GM19467 (cell line): ENCODE data around the gene MOSPD2.
A peak's percentile ranks its signal among the peaks of the same experiment; 100 is the strongest.

Experiments
- ATAC-seq: cut with Tn5 transposase; IDR thresholded peaks from one replicate; pipeline ENCODE4 v1.9.1; 2021; ENCODE audit warnings: mild to moderate bottlenecking, moderate library complexity; ENCODE audit not compliant: unreplicated experiment

The MOSPD2 gene

GRCh38 chrX:14872851-14873675 lies at the start of gene MOSPD2, which contains the start of gene FANCB:
TSS of gene MOSPD2 (plus strand) at chrX:14873421. CDS start at chrX:14873529, 108 bp downstream.
TSS of gene FANCB (minus strand) at chrX:14873069. CDS start at chrX:14865510, 7,559 bp downstream.
- peak; percentile 95 for ATAC-seq

- no peak for ATAC-seq
These were observed 47.4 kb upstream of the MOSPD2 start for GRCh38 chrX:14825851-14826250.

DNA sequence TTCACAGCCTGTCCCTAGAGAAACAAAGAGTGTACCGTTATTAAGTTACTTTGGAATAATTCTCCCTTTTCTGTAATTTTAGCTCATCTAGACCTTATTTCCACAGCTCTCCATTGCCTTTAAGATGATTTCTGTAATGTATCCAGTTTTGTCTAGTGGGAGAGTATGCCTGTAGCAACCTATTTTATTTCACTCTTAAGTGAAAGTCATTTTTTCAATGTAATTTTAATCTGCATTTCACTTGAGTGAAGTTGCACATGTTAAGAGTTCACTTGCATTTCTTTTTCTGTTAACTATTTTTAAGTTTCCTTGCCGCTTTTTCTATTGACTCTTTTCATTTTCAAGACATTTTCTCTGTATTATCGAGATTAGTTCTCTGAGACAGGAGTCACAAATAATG lies 46.9 kb upstream of the MOSPD2 start:
- no peak for ATAC-seq

DNA sequence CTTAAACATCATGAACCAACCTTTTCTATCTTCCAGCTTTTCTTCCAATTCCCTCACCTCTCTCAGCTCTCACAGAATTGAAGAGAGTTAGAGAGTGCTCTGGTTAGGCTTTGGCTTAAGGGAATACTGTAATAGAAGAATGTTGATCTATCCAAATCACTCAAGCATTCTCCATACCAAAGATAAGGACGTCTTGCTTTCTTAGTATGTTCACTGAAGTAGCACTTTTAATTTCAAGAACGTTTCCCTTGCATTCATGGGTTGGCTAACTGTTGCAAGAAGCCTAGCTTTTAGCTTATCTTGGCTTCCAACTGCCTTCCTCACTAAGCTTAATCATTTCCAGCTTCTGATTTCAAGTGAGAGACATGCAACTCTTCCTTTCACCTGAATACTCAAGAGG lies 43.6 kb upstream of the MOSPD2 start:
- no peak for ATAC-seq

- ATAC-seq: no peak
These were observed 41.1 kb upstream of the MOSPD2 start for GRCh38 chrX:14832151-14832550.

DNA sequence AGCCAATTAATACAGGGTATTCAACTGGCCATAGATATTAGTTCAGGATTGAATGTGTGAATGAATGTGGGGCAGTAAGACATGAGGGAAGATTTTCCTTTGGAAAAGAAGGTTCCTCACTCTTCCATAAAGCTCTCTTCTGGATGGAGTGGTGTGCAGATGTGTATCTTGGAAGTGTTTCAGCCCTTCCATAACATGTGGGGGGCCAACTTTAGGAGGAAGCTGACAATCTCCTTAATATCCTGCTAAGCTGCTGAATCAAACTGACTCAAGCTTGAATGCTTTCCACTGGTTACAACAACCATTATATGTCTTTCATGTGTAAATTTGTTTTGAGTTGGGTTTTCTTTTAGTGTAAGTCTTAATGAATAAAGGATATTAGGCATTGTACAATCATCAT lies 40.6 kb upstream of the MOSPD2 start:
- no peak for ATAC-seq

GRCh38 chrX:14837155-14837554 lies 36.1 kb upstream of the MOSPD2 start:
- ATAC-seq: no peak

DNA sequence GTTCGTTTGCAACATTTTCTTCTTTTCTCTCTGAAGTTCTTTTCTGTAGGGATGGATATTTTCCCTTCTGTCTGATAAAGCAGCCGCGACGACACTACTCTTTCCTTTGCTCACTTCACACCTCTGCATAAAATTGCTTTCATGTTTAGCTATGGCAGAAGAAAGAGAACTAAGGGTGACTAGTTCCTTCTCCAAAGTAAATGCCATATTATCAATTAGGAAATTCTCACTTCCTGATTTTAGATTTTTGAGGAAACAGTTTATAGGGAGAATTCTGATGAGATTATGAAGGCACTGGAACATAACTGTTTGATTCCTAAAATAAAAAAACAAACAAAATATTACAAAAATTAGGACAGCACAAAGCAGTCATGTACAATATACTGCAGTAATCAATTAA lies 29.6 kb upstream of the MOSPD2 start:
- no peak for ATAC-seq

GRCh38 chrX:14851526-14851925 lies 21.7 kb upstream of the MOSPD2 start:
- ATAC-seq: no peak

DNA sequence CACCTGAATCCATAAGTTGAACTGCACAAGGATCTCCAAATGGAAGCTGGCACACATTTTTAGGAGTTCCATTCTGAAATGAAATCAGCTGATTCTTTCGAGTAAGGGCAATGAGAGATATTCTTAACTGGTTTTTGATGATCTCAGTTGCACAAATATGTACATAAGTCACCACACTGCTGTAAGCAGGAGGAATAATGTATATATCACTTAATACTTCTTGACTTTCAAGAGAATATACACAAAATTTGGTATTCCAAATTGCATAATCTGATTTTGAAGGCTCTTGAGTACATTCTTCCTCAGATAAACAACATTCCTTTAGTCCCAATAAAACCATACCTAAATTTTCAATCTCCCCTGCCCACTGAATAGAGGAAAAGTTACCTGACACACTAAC lies 8.6 kb upstream of the MOSPD2 start:
- no peak for ATAC-seq

GRCh38 chrX:14865201-14865600 lies 8.0 kb upstream of the MOSPD2 start:
- ATAC-seq: no peak

- ATAC-seq: no peak
These were observed 1.5 kb upstream of the MOSPD2 start for GRCh38 chrX:14871767-14872166.

DNA sequence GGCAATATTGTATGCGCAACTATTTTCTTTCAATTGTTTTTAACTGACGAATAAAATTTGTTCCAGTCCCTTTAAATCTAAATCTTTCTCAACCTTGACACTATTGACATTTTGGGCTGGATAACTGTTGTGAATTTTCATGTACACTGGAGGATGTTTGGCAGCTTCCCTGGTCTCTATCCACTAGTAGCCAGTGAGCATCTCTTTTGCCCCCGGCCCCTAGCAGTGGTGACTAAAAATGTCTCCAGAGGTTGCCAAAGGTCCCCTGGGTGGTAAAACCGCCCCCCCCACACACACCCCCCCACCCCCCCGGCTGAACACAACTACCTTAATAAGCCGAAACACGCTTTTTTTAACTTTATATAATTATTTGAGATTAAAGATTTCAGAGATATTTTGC lies 866 bp upstream of the MOSPD2 start:
- ATAC-seq: no peak

GRCh38 chrX:14873676-14874049 lies 442 bp downstream of the MOSPD2 start:
- ATAC-seq: no peak

DNA sequence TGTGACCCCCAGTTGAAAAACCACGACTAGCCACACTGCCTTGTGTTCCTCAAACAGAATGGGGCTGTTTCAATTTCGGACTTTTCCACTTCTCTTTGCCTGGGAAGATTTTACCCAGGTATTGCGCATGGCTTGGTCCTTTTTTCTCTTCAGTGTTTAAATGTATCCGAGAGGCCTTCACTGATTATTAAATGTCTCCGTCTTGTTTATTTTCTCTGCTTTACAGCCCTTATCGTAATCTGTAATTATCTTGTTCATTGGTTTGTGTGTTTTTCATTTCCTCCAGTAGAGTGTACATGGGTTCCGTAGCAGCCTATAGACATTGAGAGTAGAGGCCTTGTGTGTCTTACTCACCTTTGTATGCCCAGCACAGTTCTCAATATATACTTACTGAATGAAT lies 2.4 kb downstream of the MOSPD2 start:
- ATAC-seq: no peak

GRCh38 chrX:14883826-14884225 lies 10.6 kb downstream of the MOSPD2 start:
- ATAC-seq: no peak

DNA sequence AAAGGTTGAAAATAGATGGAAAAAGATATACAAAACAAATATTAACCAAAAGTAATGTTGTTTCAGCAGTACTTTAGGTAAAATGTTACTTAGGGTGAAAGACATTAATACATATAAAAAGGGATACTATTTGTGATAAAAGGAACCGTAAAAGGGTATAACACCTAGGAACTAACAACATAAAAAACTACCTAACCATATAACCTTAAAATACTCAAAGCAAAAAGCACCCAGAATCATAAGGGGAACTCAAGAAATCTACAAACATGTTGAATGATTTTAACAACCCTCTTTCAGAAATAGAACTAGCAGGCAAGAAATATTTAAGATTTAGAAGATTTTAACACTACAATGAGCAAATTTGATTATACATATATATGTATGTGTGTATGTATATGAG lies 11.5 kb downstream of the MOSPD2 start:
- no peak for ATAC-seq

DNA sequence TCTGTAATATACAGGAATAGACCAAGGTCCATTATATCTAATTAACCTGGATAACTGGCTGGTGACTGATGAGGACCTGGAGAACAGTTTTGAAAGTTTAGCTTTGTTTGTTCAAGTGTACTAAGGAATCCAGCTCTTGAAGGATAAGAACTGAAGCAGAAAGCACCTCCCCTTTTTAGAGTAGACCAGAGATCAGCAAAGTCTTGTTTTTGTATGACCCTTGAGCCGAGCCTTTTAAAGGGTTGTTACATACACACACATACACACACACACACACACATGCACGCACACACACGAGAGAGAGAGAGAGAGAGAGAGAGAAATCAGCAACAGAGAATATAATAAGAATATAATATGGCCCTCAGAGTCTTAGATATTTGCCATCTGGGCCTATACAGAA lies 13.0 kb downstream of the MOSPD2 start:
- ATAC-seq: no peak

DNA sequence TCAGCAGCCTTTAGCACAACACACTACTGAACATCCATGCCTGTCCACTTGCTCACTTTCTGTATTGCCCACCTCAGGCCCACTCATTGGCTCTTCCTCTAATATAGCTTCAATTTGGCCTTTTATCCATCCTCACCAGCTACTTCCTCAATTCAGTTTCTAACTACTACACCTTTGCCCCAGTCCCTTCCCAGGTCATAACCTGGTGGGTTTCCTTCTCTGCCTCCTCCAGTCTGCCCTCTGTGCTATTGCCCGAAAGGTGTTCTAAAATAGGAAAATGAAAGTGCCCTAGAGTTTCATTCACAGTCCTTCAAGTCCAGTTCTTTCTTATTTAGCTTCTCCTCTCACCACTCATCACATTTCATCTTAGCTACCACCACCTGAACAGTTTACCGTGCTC lies 23.1 kb downstream of the MOSPD2 start:
- ATAC-seq: no peak

GRCh38 chrX:14897042-14897441 lies 23.8 kb downstream of the MOSPD2 start:
- ATAC-seq: no peak

DNA sequence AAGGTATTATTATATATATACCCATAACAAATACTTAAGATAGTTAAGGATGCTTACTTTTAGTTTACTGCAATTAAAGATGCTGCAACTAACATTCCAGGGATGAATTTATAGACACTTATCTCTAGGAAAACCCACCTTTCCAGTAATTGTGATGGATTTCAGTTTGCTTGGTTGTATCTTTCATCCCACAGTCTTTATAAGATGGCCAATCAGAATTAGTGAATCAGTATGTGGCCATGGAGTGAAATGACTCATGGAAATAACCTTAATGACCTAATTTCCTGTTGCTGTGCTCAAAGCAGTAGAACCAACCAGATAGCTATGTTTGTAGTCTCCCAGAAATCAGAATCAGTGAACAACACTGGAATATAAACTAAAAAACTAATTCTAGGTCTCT lies 26.4 kb downstream of the MOSPD2 start:
- peak; percentile 51 for ATAC-seq

- no peak for ATAC-seq
These were observed 29.3 kb downstream of the MOSPD2 start for GRCh38 chrX:14902537-14902936.

DNA sequence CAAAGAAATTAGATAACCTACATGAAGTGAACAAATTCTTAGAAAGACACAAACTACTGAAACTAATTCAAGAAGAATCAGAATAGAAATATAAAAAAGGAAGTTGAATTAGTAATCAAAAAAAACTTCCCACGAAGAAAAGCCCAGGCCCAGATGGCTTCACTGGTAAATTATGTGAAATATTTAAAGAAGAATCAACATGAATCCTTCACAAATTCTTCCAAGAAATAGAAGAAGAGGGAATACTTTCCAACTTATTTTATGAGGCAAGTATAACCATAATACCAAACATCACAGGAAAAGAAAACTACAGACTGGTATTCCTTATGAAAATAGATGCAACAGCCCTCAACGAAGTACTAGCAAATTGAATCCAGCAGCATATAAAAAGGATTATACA lies 30.7 kb downstream of the MOSPD2 start:
- ATAC-seq: no peak
